Adrenal gland (tissue), 12 donors: Measurements from ENCODE around the gene BACE2. TPM values are rescaled to one million over a fixed set of nuclear protein-coding genes. Genes with fewer than 3 reads are reported as not detected.

Experiments used
- DNase-seq, 7 donors: peaks; one replicate each; pipeline ENCODE4 v3.0.0-alpha.2; 2019 to 2020
- H3K27ac ChIP-seq, 5 donors: fragments of 200-600 bp; sonication (generic) in 4 of 5; 1 replicate in 3 of 5; 2 replicates in 2 of 5; pipeline versions ENCODE4 v1.5.1 to v1.8.0; 2016 to 2020; ENCODE audit warnings: mild to moderate bottlenecking in 1 of 5
- H3K27me3 ChIP-seq: fragments of 200-600 bp; 2 replicates; pipeline ENCODE4 v1.8.0; 2021
- H3K36me3 ChIP-seq, 2 donors: fragments of 200-600 bp; replicated peaks in 1 of 2; 1 replicate in 1 of 2; 2 replicates in 1 of 2; pipeline versions ENCODE4 v1.5.1 to v1.8.0; 2018 to 2022
- H3K4me1 ChIP-seq, 2 donors: fragments of 200-600 bp; replicated peaks in 1 of 2; 1 replicate in 1 of 2; 2 replicates in 1 of 2; pipeline versions ENCODE4 v1.5.1 to v1.8.0; 2018 to 2021
- H3K4me3 ChIP-seq, 4 donors: fragments of 200-600 bp; sonication (generic) in 3 of 4; one replicate each; pipeline ENCODE4 v1.5.1; 2016 to 2018
- H3K9me3 ChIP-seq, 3 donors: fragments of 200-600 bp; sonication (generic) in 1 of 3; replicated peaks in 1 of 3; 1 replicate in 2 of 3; 2 replicates in 1 of 3; pipeline versions ENCODE4 v1.5.1 to v1.8.0; 2016 to 2021
- CTCF ChIP-seq, 6 experiments: fragments of 450-650 bp in 4 of 6; fragments of 200-600 bp in 2 of 6; sonication (generic) in 1 of 6; IDR thresholded peaks; 1 replicate in 5 of 6; 2 replicates in 1 of 6; pipeline versions ENCODE4 v1.5.1 to v1.8.0; 2016 to 2021; ENCODE audit warnings: antibody characterized with exemption in 6 of 6, mild to moderate bottlenecking in 2 of 6, moderate library complexity in 1 of 6
- POLR2A ChIP-seq, 2 donors: fragments of 450-650 bp; IDR thresholded peaks; one replicate each; pipeline ENCODE4 v1.6.1; 2017; ENCODE audit warnings: antibody characterized with exemption in 2 of 2, mild to moderate bottlenecking in 2 of 2, moderate library complexity in 1 of 2
- WGBS, 4 donors: extraction: QIAGEN DNeasy Blood & Tissue Kit in 2 of 4; methylation state at CpG; one replicate each; pipeline versions ENCODE4 v1.1.5 to v1.1.7; 2013 to 2017; 5-methylcytosine and 5-hydroxymethylcytosine counted together
- intact Hi-C, 2 donors: fragments of 100-400 bp; cut with DNase I; formaldehyde crosslinking; loops; one replicate each; pipeline versions ENCODE4 v1.14.1 to v1.15.0; 2022 to 2023
- polyA plus RNA-seq, 3 donors: library from polyadenylated mRNA; stranded (reverse); fragments of 200-250 nt in 2 of 3; fragments of 350-450 nt in 1 of 3; fragmentation: Illumina TruSeq in 1 of 3; extraction: RNeasy Lipid Tissue Mini Kit (QIAGEN cat#74804) in 1 of 3; gene quantifications; one replicate each; pipeline ENCODE4 v1.2.3, GENCODE V29; 2013 to 2014
- total RNA-seq, 9 donors: library from RNA; depleted of rRNA in 4 of 9; stranded (reverse); fragments of >200 nt in 4 of 9; fragments of 120-200 nt in 1 of 9; fragmentation: NEBNext Ultra II Directional in 1 of 9; extraction: Animal tissue kit (Norgen Biotek cat#: 25700) in 1 of 9; gene quantifications; one replicate each; pipeline versions ENCODE4 v1.1.0 to v1.2.4, GENCODE V29; 2013 to 2023
- donor health status: healthy with polysubstance abuse.
- donor health status: Bipolar disorder and iron deficiency.
- donor health status: DM: yes; HTN: yes; CAD: no.
- donor health status: DM: no; HTN: no; CAD: no.
- donor health status: DM: no; HTN: no; CAD: no.
- donor health status: DM: yes; HTN: yes; CAD: no.

Gene BACE2
- total and polyA plus RNA-seq, 12 donors, result 3.9 to 24.4 (median 13.8) TPM

- Histone ChIP-seq H3K27me3 (no peaks in the 10 kb centered on the region), H3K9me3 (no peaks in the 10 kb centered on the region), H3K36me3 (no peaks in the 10 kb centered on the region), H3K27ac (no peak overlapping the region), H3K4me1 (no peaks in the 10 kb centered on the region), H3K4me3 (no peak overlapping the region)
- DNase-seq, result peak in 1 of 7 donors; percentile 3
- TF ChIP-seq CTCF (IDR thresholded peaks at IDR 0.05) (no peak), POLR2A (IDR thresholded peaks at IDR 0.05) (no peak)
- intact Hi-C loops, result no loop called here
- WGBS, 4 donors, result 75 to 85% (median 80%) methylated on average over 4 to 5 of the region's 5 CpGs
These were observed 5.9 kb upstream of the BACE2 start for GRCh38 chr21:41162096-41162495.

GRCh38 chr21:41163091-41163490 lies 4.9 kb upstream of the BACE2 start:
- intact Hi-C loops, result no loop called here
- TF ChIP-seq POLR2A (IDR thresholded peaks at IDR 0.05), result no peak
- no peak for TF ChIP-seq CTCF (IDR thresholded peaks at IDR 0.05)
- 84 to 93% (median 89%) methylated on average over 8 of the region's 8 CpGs for WGBS, 4 donors

GRCh38 chr21:41164052-41164451 lies 3.9 kb upstream of the BACE2 start:
- Histone ChIP-seq H3K9me3 (no peaks in the 10 kb centered on the region), H3K4me3 (no peak overlapping the region), H3K4me1 (peaks cover 0 to 1% of the 10 kb centered on the region in 2 donors), H3K27me3 (no peaks in the 10 kb centered on the region), H3K36me3 (no peaks in the 10 kb centered on the region), H3K27ac (no peak overlapping the region)
- no peak for DNase-seq
- 81 to 91% (median 88%) methylated on average over 4 of the region's 4 CpGs for WGBS, 4 donors
- intact Hi-C loops, result no loop called here
- TF ChIP-seq CTCF (IDR thresholded peaks at IDR 0.05) (no peak), POLR2A (IDR thresholded peaks at IDR 0.05) (no peak)

More at GRCh38 chr21:41163091-41163490, 4.9 kb upstream of the BACE2 start:
- Histone ChIP-seq H3K9me3 (no peaks in the 10 kb centered on the region), H3K36me3 (no peaks in the 10 kb centered on the region), H3K4me1 (no peaks in the 10 kb centered on the region), H3K27me3 (no peaks in the 10 kb centered on the region), H3K27ac (no peak overlapping the region), H3K4me3 (no peak overlapping the region)
- no peak for DNase-seq

- H3K36me3 ChIP-seq, result no peaks in the 10 kb centered on the region
- TF ChIP-seq CTCF (IDR thresholded peaks at IDR 0.05) (no peak), POLR2A (IDR thresholded peaks at IDR 0.05) (no peak)
- no peak overlapping the region for H3K27ac ChIP-seq
- peak in 6 of 7 donors; percentile 34 to 83 (median 66) for DNase-seq
- no peaks in the 10 kb centered on the region for H3K27me3 ChIP-seq
- intact Hi-C loops, result no loop called here
- H3K9me3 ChIP-seq, result no peaks in the 10 kb centered on the region
- 57 to 69% (median 62%) methylated on average over 11 of the region's 11 CpGs for WGBS, 4 donors
- H3K4me1 ChIP-seq, result peaks cover 0 to 5% of the 10 kb centered on the region in 2 donors
- H3K4me3 ChIP-seq, result no peak overlapping the region
These were observed 2.8 kb upstream of the BACE2 start for GRCh38 chr21:41164981-41165655.
